Ovary (tissue), 9 donors: ENCODE measurements around the gene ZNF43. TPM values are rescaled to one million over a fixed set of nuclear protein-coding genes. Genes with fewer than 3 reads are reported as not detected.
"Not testable (repeated sequence)": the region's sequence is repeated elsewhere in the genome, so short reads cannot be mapped to it uniquely, and the experiment has no call there.

Experiments used
- DNase-seq, 5 donors: peaks; one replicate each; pipeline ENCODE4 v3.0.0-alpha.2; 2019 to 2020
- H3K27ac ChIP-seq, 2 donors: fragments of 200-600 bp; one replicate each; pipeline versions ENCODE4 v1.5.1 to v1.8.0; 2019 to 2022
- H3K27me3 ChIP-seq: fragments of 200-600 bp; one replicate; pipeline ENCODE4 v1.8.0; 2022
- H3K36me3 ChIP-seq: fragments of 200-600 bp; sonication (generic); one replicate; pipeline ENCODE4 v1.5.1; 2019
- H3K4me1 ChIP-seq: one replicate; pipeline ENCODE4 v1.8.1; 2013; ENCODE audit warnings: mild to moderate bottlenecking, moderate library complexity; ENCODE audit not compliant: insufficient read depth
- H3K4me3 ChIP-seq: fragments of 200-600 bp; sonication (generic); one replicate; pipeline ENCODE4 v1.5.1; 2017
- H3K9me3 ChIP-seq, 2 donors: fragments of 200-600 bp in 1 of 2; sonication (generic) in 1 of 2; one replicate each; pipeline versions ENCODE4 v1.5.1 to v1.8.1; 2013 to 2019; ENCODE audit warnings: mild to moderate bottlenecking in 1 of 2, moderate library complexity in 1 of 2
- CTCF ChIP-seq, 3 donors: fragments of 450-650 bp in 2 of 3; fragments of 200-600 bp in 1 of 3; IDR thresholded peaks; one replicate each; pipeline versions ENCODE4 v1.5.1 to v1.8.0; 2016 to 2022; ENCODE audit warnings: antibody characterized with exemption in 3 of 3, mild to moderate bottlenecking in 1 of 3
- EP300 ChIP-seq: sonication (generic); formaldehyde crosslinking; IDR thresholded peaks from one replicate; pipeline ENCODE4 v1.6.1; 2017; ENCODE audit warnings: antibody characterized with exemption
- POLR2A ChIP-seq: fragments of 450-650 bp; IDR thresholded peaks from one replicate; pipeline ENCODE4 v1.6.1; 2017; ENCODE audit warnings: antibody characterized with exemption, mild to moderate bottlenecking, moderate library complexity
- WGBS, 3 donors: extraction: QIAGEN DNeasy Blood & Tissue Kit in 1 of 3; methylation state at CpG; one replicate each; pipeline versions ENCODE4 v1.1.5 to v1.1.7; 2013 to 2017; 5-methylcytosine and 5-hydroxymethylcytosine counted together
- intact Hi-C, 4 donors: fragments of 100-400 bp; cut with DNase I; formaldehyde crosslinking; loops; one replicate each; pipeline versions ENCODE4 v1.11.0 to v1.15.1; 2022 to 2023
- polyA plus RNA-seq, 2 donors: library from polyadenylated mRNA; stranded (reverse); fragments of 200-250 nt in 1 of 2; fragments of 350-450 nt in 1 of 2; fragmentation: Illumina TruSeq in 1 of 2; extraction: RNeasy Lipid Tissue Mini Kit (QIAGEN cat#74804) in 1 of 2; gene quantifications; one replicate each; pipeline ENCODE4 v1.2.3, GENCODE V29; 2013 to 2014
- total RNA-seq, 7 donors: library from RNA; depleted of rRNA in 2 of 7; stranded (reverse); fragments of >200 nt in 2 of 7; fragmentation: NEBNext Ultra II Directional in 3 of 7; extraction: Animal tissue kit (Norgen Biotek cat#: 25700) in 3 of 7; gene quantifications; one replicate each; pipeline versions ENCODE4 v1.1.0 to v1.2.4, GENCODE V29; 2016 to 2023
- donor health status: DM: no; HTN: no; CAD: no; lungs with moderate emphysema.
- donor health status: DM: no; HTN: no; CAD: no.
- donor health status: Bipolar disorder and iron deficiency.
- donor health status: DM: yes; HTN: yes; CAD: no.
- donor health status: DM: no; HTN: no; CAD: no.
- donor health status: DM: yes; HTN: yes; CAD: no.

ZNF43 gene
- total and polyA plus RNA-seq, 9 donors, result 10.8 to 31.2 (median 22.7) TPM

- H3K4me3 ChIP-seq, result no peak overlapping the region
- no peak for DNase-seq
- H3K27ac ChIP-seq, result no peak overlapping the region
- TF ChIP-seq CTCF (IDR thresholded peaks at IDR 0.05) (no peak), EP300 (no peak), POLR2A (no peak)
- 0 to 38% (median 14%) methylated on average over 1 of the region's 1 CpG for WGBS, 3 donors
- no peaks in the 10 kb centered on the region for H3K9me3 ChIP-seq
- peaks cover 7% of the 10 kb centered on the region for H3K4me1 ChIP-seq
- no peaks in the 10 kb centered on the region for H3K36me3 ChIP-seq
- H3K27me3 ChIP-seq, result no peaks in the 10 kb centered on the region
- intact Hi-C loops, result no loop called here
These were observed 11.3 kb downstream of the ZNF43 start for GRCh38 chr19:21824679-21825078.

GRCh38 chr19:21823224-21823623 is 12.8 kb downstream of the ZNF43 start:
- DNase-seq, result no peak
- intact Hi-C loops, result no loop called here
- H3K9me3 ChIP-seq, result peaks cover 0 to under 1% of the 10 kb centered on the region in 2 donors

DNA sequence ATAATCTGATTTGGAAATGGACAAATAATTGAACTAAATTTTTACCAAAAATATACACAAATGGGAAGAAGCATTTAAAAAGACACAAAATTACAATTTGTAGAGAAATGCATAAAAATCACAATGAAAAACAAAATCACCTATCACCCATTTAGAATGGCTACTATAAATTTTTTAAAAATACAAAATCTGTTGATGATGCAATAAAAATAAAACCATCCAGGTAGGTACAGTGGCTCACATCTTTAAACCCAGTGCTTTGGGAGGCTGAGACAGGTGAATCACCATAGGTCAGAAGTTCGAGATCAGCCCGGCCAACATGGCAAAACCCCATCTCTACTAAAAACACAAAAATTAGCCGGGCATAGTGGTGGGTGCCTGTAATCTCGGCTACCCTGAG is 23.5 kb downstream of the ZNF43 start:
- no peaks in the 10 kb centered on the region for H3K36me3 ChIP-seq
- no peaks in the 10 kb centered on the region for H3K4me1 ChIP-seq
- no peak for TF ChIP-seq EP300
- no peak for TF ChIP-seq POLR2A
- no peak for TF ChIP-seq CTCF (IDR thresholded peaks at IDR 0.05)
- no peak overlapping the region for H3K27ac ChIP-seq
- DNase-seq, result no peak
- no peaks in the 10 kb centered on the region for H3K27me3 ChIP-seq
- no peak overlapping the region for H3K4me3 ChIP-seq
- intact Hi-C loops, result no loop called here
- WGBS, 3 donors, result 95 to 100% (median 96%) methylated on average over 4 of the region's 4 CpGs
- H3K9me3 ChIP-seq, result peaks cover 7 to 59% of the 10 kb centered on the region in 2 donors

More at GRCh38 chr19:21823224-21823623, 12.8 kb downstream of the ZNF43 start:
- TF ChIP-seq CTCF (IDR thresholded peaks at IDR 0.05), result no peak
- TF ChIP-seq POLR2A, result no peak
- TF ChIP-seq EP300, result no peak
- H3K27ac ChIP-seq, result no peak overlapping the region
- H3K4me1 ChIP-seq, result peaks cover 7% of the 10 kb centered on the region
- no peaks in the 10 kb centered on the region for H3K27me3 ChIP-seq
- no peak overlapping the region for H3K4me3 ChIP-seq
- H3K36me3 ChIP-seq, result no peaks in the 10 kb centered on the region
- WGBS, 3 donors, result 93 to 94% (median 94%) methylated on average over 4 of the region's 4 CpGs

DNA sequence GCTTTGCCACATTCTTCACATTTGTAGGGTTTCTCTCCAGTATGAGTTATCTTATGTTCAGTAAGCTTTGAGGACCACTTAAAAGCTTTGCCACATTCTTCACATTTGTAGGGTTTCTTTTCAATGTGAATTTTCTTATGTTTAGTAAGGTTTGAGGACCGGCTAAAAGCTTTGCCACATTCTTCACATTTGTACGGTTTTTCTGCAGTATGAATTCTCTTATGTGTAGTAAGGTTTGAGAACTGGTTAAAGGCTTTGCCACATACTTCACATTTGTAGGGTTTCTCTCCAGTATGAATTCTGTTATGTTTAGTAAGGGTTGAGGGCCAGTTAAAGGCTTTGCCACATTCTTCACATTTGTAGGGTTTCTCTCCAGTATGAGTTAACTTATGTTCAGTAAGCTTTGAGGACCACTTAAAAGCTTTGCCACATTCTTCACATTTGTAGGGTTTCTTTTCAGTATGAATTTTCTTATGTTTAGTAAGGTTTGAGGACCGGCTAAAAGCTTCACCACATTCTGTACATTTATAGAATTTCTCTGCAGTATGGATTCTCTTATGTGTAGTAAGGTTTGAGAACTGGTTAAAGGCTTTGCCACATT is 27.5 kb downstream of the ZNF43 start:
- intact Hi-C loops, H3K4me1 ChIP-seq, DNase-seq, H3K27ac ChIP-seq, H3K36me3 ChIP-seq, H3K27me3 ChIP-seq, H3K4me3 ChIP-seq: not testable (repeated sequence)
- WGBS, 3 donors, result 97 to 99% (median 98%) methylated on average over 3 of the region's 3 CpGs
- peaks cover 7 to 32% of the 10 kb centered on the region in 2 donors for H3K9me3 ChIP-seq

- WGBS, 3 donors, result 80 to 87% (median 82%) methylated on average over 5 of the region's 5 CpGs
- H3K9me3 ChIP-seq, result no peaks in the 10 kb centered on the region
These were observed 46.4 kb downstream of the ZNF43 start for GRCh38 chr19:21789466-21790085.

More at GRCh38 chr19:21789466-21790085, 46.4 kb downstream of the ZNF43 start:
- no peaks in the 10 kb centered on the region for H3K4me1 ChIP-seq
- intact Hi-C loops, result no loop called here
- H3K4me3 ChIP-seq, result no peak overlapping the region
- no peak overlapping the region for H3K27ac ChIP-seq
- no peak for TF ChIP-seq CTCF (IDR thresholded peaks at IDR 0.05)
- no peak for TF ChIP-seq POLR2A
- TF ChIP-seq EP300, result no peak
- H3K27me3 ChIP-seq, result no peaks in the 10 kb centered on the region
- H3K36me3 ChIP-seq, result no peaks in the 10 kb centered on the region
- DNase-seq, result no peak
